ENCODE data around the gene PTEN.

Gene PTEN

GRCh38 chr10:87923233-87923632, 59.8 kb downstream of the PTEN start:
- DNase-seq, result no peak

- no peak for DNase-seq
These were observed 62.1 kb downstream of the PTEN start for GRCh38 chr10:87925570-87925969.

- DNase-seq, result no peak
These were observed 63.7 kb downstream of the PTEN start for GRCh38 chr10:87927091-87927490.

- no peak for DNase-seq
These were observed 65.6 kb downstream of the PTEN start for GRCh38 chr10:87928996-87929395.

- DNase-seq, result no peak
These were observed 66.7 kb downstream of the PTEN start for GRCh38 chr10:87930141-87930540.

- DNase-seq, result no peak
These were observed 67.8 kb downstream of the PTEN start for GRCh38 chr10:87930934-87931835.

GRCh38 chr10:87931836-87932230, 68.4 kb downstream of the PTEN start:
- no peak for DNase-seq

GRCh38 chr10:87935290-87936141, 72.1 kb downstream of the PTEN start:
- DNase-seq, result no peak

- DNase-seq, result no peak
These were observed 76.8 kb downstream of the PTEN start for GRCh38 chr10:87940210-87940609.

GRCh38 chr10:87942884-87943527, 79.6 kb downstream of the PTEN start:
- no peak for DNase-seq

GRCh38 chr10:87945984-87946383, 82.6 kb downstream of the PTEN start:
- no peak for DNase-seq

GRCh38 chr10:87952612-87953011, 89.2 kb downstream of the PTEN start:
- no peak for DNase-seq

- no peak for DNase-seq
These were observed 92.6 kb downstream of the PTEN start for GRCh38 chr10:87956055-87956454.

- DNase-seq, result no peak
These were observed 94.3 kb downstream of the PTEN start for GRCh38 chr10:87957702-87958101.

- no peak for DNase-seq
These were observed 96.8 kb downstream of the PTEN start for GRCh38 chr10:87960230-87960629.

GRCh38 chr10:87961314-87961713, 97.9 kb downstream of the PTEN start:
- no peak for DNase-seq

- no peak for DNase-seq
These were observed 103.0 kb downstream of the PTEN start for GRCh38 chr10:87966459-87966858.

- DNase-seq, result no peak
These were observed 110.2 kb downstream of the PTEN start for GRCh38 chr10:87973635-87974034.

GRCh38 chr10:87974130-87974529, 110.7 kb downstream of the PTEN start:
- DNase-seq, result no peak

- no peak for DNase-seq
These were observed 111.3 kb downstream of the PTEN start for GRCh38 chr10:87974769-87975168.

- DNase-seq, result no peak
These were observed 112.8 kb downstream of the PTEN start for GRCh38 chr10:87976101-87976743.

GRCh38 chr10:87978166-87978565, 114.7 kb downstream of the PTEN start:
- DNase-seq, result no peak

GRCh38 chr10:87979847-87980246, 116.4 kb downstream of the PTEN start:
- no peak for DNase-seq
